HFFc6 (cell line): Measurements from ENCODE around the gene RIPOR3. TPM values are rescaled to one million over a fixed set of nuclear protein-coding genes. Genes with fewer than 3 reads are reported as not detected.

ENCODE experiments used
- DNase-seq: peaks from one replicate; pipeline ENCODE4 v3.0.0-alpha.2; 2018
- H3K27ac Mint-ChIP-seq: 2 replicates; pipeline ENCODE4 v1.8.0; 2020; ENCODE audit warnings: mild to moderate bottlenecking, mixed read lengths
- H3K27me3 Mint-ChIP-seq: 2 replicates; pipeline ENCODE4 v1.8.0; 2021; ENCODE audit warnings: mild to moderate bottlenecking, moderate library complexity, mixed read lengths; ENCODE audit not compliant: insufficient read depth
- H3K36me3 Mint-ChIP-seq: 2 replicates; pipeline ENCODE4 v1.8.0; 2021; ENCODE audit warnings: low read depth, mixed read lengths
- H3K4me1 Mint-ChIP-seq: 2 replicates; pipeline ENCODE4 v1.8.0; 2020; ENCODE audit warnings: low read depth, mixed read lengths
- H3K4me3 Mint-ChIP-seq: 2 replicates; pipeline ENCODE4 v1.8.0; 2020; ENCODE audit warnings: mild to moderate bottlenecking, moderate library complexity, mixed read lengths
- H3K9me3 Mint-ChIP-seq: 2 replicates; pipeline ENCODE4 v1.8.0; 2020; ENCODE audit warnings: mild to moderate bottlenecking, mixed read lengths
- CTCF ChIP-seq: fragments of 200-600 bp; sonication (generic); IDR thresholded peaks from 2 replicates; pipeline ENCODE4 v1.5.0; 2021; ENCODE audit warnings: antibody characterized with exemption, mild to moderate bottlenecking
- total RNA-seq, 6 experiments: library from RNA; stranded (reverse); fragmentation: NEBNext Ultra II Directional; extraction: Animal tissue kit (Norgen Biotek cat#: 25700); gene quantifications; 2 replicates in 1 of 6; 3 replicates in 5 of 6; pipeline ENCODE4 v1.2.3, GENCODE V29; 2021

Gene RIPOR3
- total RNA-seq, 6 experiments from 2014 or later: 0.07 to 0.25 (median 0.11) TPM

- Mint-ChIP-seq H3K9me3 (no peaks in the 10 kb centered on the region), H3K27ac (no peak overlapping the region), H3K36me3 (no peaks in the 10 kb centered on the region; the same call in 1 of the 2 replicates), H3K4me1 (no peaks in the 10 kb centered on the region), H3K27me3 (peaks cover 30% of the 10 kb centered on the region), H3K4me3 (no peak overlapping the region)
- peak; percentile 16; the same call in 1 of the 2 replicates for TF ChIP-seq CTCF
- no peak for DNase-seq
These were observed 96.5 kb downstream of the RIPOR3 start for GRCh38 chr20:50594591-50595432.

- Mint-ChIP-seq H3K4me1 (no peaks in the 10 kb centered on the region), H3K9me3 (no peaks in the 10 kb centered on the region), H3K27ac (no peak overlapping the region), H3K4me3 (no peak overlapping the region; the same call in 1 of the 2 replicates), H3K27me3 (peaks cover 25% of the 10 kb centered on the region), H3K36me3 (no peaks in the 10 kb centered on the region; the same call in 1 of the 2 replicates)
- no peak for TF ChIP-seq CTCF
- no peak for DNase-seq
These were observed 97.1 kb downstream of the RIPOR3 start for GRCh38 chr20:50594231-50594590.

- no peak for DNase-seq
- no peak overlapping the region for H3K4me3 Mint-ChIP-seq
- no peak overlapping the region; the same call in 1 of the 2 replicates for H3K27ac Mint-ChIP-seq
- peaks cover 4% of the 10 kb centered on the region; the same call in 1 of the 2 replicates for H3K4me1 Mint-ChIP-seq
- H3K36me3 Mint-ChIP-seq: peaks cover 5% of the 10 kb centered on the region
- H3K9me3 Mint-ChIP-seq: no peaks in the 10 kb centered on the region
- TF ChIP-seq CTCF: no peak
- H3K27me3 Mint-ChIP-seq: peaks cover 23% of the 10 kb centered on the region
These were observed 98.4 kb downstream of the RIPOR3 start for GRCh38 chr20:50593005-50593335.

- Mint-ChIP-seq H3K27me3 (peaks cover 23% of the 10 kb centered on the region), H3K4me3 (no peak overlapping the region), H3K36me3 (peaks cover 6% of the 10 kb centered on the region), H3K4me1 (peaks cover 6% of the 10 kb centered on the region; the same call in 1 of the 2 replicates), H3K27ac (no peak overlapping the region; the same call in 1 of the 2 replicates), H3K9me3 (no peaks in the 10 kb centered on the region)
- no peak for DNase-seq
- TF ChIP-seq CTCF: no peak
These were observed 98.9 kb downstream of the RIPOR3 start for GRCh38 chr20:50592282-50593004.

- no peak for DNase-seq
- peaks cover 6% of the 10 kb centered on the region for H3K36me3 Mint-ChIP-seq
- no peak overlapping the region for H3K4me3 Mint-ChIP-seq
- H3K9me3 Mint-ChIP-seq: no peaks in the 10 kb centered on the region
- TF ChIP-seq CTCF: no peak
- H3K27me3 Mint-ChIP-seq: peaks cover 19% of the 10 kb centered on the region
- H3K27ac Mint-ChIP-seq: no peak overlapping the region
- peaks cover 6% of the 10 kb centered on the region; the same call in 1 of the 2 replicates for H3K4me1 Mint-ChIP-seq
These were observed 100.0 kb downstream of the RIPOR3 start for GRCh38 chr20:50591233-50591852.
